AG09319 (cell line): ENCODE data around the gene SLC27A4.
A peak's percentile ranks its signal among the peaks of the same experiment; 100 is the strongest.

Experiments used
- DNase-seq: peaks from one replicate; pipeline ENCODE4 v3.0.0-alpha.2; 2010; ENCODE audit warnings: low read depth; ENCODE audit errors: extremely low read depth
- TF ChIP-seq, protein P1 (sequence below): IDR thresholded peaks from 2 replicates; pipeline ENCODE4 v1.5.1; 2011; ENCODE audit warnings: low read depth, mild to moderate bottlenecking, inconsistent platforms, low read length, moderate library complexity

The SLC27A4 gene

DNA sequence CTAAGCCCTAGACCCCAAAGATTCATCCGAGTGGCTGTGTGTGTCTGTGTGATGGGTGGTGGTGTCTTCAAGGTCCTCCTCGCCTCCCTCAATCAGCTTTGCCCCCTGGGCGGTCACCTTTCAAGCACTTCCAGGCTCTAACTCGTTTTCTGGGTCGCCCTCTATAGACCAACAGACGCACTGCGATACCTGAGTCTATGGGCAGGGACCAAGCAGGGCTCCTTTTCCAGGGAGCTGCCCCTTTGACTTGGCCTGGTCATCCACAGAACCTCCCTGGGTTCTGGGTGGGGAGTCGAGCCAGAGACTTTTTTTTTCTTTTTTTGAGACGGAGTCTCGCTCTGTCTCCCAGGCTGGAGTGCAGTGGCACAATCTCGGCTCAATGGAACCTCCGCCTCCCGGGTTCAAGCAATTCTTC, 1.1 kb downstream of the SLC27A4 start:
- no peak for DNase-seq
- TF ChIP-seq, protein P1, sequence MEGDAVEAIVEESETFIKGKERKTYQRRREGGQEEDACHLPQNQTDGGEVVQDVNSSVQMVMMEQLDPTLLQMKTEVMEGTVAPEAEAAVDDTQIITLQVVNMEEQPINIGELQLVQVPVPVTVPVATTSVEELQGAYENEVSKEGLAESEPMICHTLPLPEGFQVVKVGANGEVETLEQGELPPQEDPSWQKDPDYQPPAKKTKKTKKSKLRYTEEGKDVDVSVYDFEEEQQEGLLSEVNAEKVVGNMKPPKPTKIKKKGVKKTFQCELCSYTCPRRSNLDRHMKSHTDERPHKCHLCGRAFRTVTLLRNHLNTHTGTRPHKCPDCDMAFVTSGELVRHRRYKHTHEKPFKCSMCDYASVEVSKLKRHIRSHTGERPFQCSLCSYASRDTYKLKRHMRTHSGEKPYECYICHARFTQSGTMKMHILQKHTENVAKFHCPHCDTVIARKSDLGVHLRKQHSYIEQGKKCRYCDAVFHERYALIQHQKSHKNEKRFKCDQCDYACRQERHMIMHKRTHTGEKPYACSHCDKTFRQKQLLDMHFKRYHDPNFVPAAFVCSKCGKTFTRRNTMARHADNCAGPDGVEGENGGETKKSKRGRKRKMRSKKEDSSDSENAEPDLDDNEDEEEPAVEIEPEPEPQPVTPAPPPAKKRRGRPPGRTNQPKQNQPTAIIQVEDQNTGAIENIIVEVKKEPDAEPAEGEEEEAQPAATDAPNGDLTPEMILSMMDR: peak; percentile 69

DNA sequence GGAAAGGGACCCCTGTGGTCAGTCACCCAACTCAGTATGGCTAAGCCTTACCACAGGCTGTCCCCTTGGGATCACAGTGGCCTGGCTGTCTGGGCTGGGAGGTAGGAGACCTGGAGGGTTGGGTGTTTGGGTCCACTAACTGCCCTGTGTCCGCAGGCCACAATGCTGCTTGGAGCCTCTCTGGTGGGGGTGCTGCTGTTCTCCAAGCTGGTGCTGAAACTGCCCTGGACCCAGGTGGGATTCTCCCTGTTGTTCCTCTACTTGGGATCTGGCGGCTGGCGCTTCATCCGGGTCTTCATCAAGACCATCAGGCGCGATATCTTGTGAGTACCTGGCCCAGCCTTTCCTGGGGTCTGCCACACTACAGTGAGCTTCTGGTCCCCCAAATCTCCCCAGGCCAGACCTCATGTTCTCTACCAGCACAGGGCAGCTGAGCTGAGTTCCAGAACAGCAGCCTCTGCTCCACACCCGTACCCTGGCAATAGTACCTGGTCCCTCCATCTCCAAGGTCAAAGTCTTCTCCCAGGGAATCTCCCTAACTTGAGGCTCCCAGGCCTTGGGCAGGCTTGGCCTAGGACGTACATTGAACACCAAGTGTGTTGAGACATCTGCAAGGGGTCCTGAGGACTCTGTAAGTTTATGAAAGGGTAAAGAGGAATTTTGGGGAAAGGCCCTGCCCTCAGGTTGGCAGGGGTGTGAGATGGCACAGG, 2.8 kb downstream of the SLC27A4 start:
- TF ChIP-seq, protein P1: no peak
- no peak for DNase-seq

DNA sequence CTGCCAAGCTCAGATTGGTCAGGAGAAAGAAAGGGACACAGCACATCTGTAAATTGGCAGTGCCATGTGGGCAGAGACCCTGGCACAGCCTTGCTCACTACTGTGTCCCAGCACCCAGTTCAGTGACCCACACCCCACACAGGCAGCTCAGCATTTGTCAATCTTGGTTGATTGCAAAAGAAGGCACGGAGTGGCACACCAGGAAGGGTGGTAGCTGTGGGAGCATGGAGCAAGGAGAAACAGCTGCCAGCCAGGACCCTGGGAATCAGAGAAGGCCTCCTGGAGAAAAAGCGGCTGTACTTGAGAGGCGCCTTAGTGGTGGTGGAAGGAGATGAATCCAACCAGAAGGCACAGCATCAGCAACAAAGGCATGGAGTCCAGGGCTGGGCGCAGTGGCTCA, 3.5 kb downstream of the SLC27A4 start:
- TF ChIP-seq, protein P1: no peak
- DNase-seq: no peak

DNA sequence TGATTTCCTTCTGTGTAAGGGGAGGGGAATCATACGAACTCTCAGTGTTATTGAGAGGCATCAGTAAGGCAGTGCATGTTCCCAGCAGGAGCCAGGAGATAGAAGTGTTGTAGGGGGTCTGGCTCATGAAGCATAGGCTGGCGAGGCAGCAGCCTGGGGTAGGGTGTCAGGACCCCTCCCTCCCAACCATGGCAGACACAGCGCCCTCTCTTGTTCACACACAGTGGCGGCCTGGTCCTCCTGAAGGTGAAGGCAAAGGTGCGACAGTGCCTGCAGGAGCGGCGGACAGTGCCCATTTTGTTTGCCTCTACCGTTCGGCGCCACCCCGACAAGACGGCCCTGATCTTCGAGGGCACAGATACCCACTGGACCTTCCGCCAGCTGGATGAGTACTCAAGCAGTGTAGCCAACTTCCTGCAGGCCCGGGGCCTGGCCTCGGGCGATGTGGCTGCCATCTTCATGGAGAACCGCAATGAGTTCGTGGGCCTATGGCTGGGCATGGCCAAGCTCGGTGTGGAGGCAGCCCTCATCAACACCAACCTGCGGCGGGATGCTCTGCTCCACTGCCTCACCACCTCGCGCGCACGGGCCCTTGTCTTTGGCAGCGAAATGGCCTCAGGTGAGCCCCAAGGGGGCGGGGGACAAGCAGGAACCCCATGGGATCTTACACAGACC, 4.7 kb downstream of the SLC27A4 start:
- no peak for DNase-seq
- TF ChIP-seq, protein P1: no peak

DNA sequence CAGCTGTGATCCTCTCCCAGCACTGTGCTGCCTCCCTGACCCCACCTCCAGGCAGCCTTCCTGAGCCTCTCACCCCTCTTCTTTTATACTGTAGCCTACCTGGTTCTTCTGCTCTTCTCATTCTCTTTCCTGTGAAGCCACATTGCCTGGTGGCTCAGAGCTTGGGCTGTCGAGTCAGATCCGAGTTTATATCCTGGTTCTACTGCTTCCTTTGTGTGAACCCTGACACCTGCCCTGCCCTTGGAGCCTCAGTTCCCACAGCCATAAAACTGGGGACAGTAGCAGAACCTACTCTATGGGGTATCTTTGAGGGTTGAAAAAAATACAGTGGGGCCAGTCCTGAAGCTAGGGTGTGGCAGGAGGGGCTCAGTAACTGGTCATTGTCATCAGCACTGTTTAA, 8.8 kb downstream of the SLC27A4 start:
- DNase-seq: no peak
- TF ChIP-seq, protein P1: no peak

DNA sequence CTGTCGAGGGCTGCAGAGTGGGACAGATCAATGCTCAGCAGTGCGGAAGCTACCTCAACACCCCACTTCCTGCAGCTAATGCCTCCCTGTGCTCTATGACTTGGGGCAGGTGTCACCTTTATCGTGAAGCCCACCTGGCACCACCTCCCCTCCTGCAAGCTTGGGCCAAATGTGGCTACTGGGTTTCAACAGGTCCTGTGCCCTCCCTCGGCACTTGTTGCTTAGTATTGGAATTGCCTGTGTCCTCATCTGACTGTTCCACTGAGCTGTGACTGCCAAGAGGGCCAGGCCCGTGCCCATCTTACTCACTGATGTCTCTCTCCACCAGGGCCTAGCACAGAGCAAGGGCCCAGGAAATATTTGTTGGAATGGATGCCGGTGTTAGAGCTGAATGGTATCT, 9.4 kb downstream of the SLC27A4 start:
- no peak for DNase-seq
- TF ChIP-seq, protein P1: no peak

DNA sequence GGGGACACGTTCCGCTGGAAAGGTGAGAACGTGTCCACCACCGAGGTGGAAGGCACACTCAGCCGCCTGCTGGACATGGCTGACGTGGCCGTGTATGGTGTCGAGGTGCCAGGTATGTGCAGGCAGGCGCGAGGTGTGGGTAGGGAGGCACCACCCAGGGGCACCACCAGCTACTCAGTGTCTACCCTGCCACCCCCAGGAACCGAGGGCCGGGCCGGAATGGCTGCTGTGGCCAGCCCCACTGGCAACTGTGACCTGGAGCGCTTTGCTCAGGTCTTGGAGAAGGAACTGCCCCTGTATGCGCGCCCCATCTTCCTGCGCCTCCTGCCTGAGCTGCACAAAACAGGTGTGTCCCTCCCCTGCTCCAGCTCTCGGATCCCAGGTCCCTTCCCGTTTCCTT, 15.1 kb downstream of the SLC27A4 start:
- TF ChIP-seq, protein P1: no peak
- no peak for DNase-seq
